ENCODE measurements around the gene NUP214.

GRCh38 chr9:131186622-131187021 lies 61.2 kb downstream of the NUP214 start:
- TF ChIP-seq CTCF (conservative IDR thresholded peaks at IDR 0.05; ENCODE audit: low read length): no peak
- no peak for TF ChIP-seq EZH2phosphoT487 (IDR thresholded peaks at IDR 0.05; ENCODE audit: borderline replicate concordance, low read depth, low read length)

Data from OCI-LY7 (cell line).